ENCODE measurements around the gene GPANK1.

- TF ChIP-seq CTCF (IDR thresholded peaks at IDR 0.05; ENCODE audit: insufficient read depth, low read length, poor library complexity, severe bottlenecking): no peak
- no peak for TF ChIP-seq EZH2phosphoT487 (conservative IDR thresholded peaks at IDR 0.05; ENCODE audit: low read length)
Measured at GRCh38 chr6:31631209-31631608, 33.6 kb downstream of the GPANK1 start.
